ENCODE data around the gene SOX13. TPM values are rescaled to one million over a fixed set of nuclear protein-coding genes. Genes with fewer than 3 reads are reported as not detected.

Gene SOX13
- polyA plus RNA-seq, 1 donor from 2014 or later, result 0.33 TPM

- Mint-ChIP-seq H3K4me1 (peaks cover 0 to 4% (median 0%) of the 10 kb centered on the region in 3 donors), H3K4me3 (peak overlapping the region; percentile 68 to 94 (median 72)), H3K27me3 (peaks cover 24% of the 10 kb centered on the region), H3K36me3 (peaks cover 2% of the 10 kb centered on the region), H3K9me3 (no peaks in the 10 kb centered on the region), H3K27ac (no peak overlapping the region)
These were observed 78.0 kb downstream of the SOX13 start for GRCh38 chr1:204150702-204151551.

- Mint-ChIP-seq H3K9me3 (no peaks in the 10 kb centered on the region), H3K27me3 (peaks cover 22% of the 10 kb centered on the region), H3K27ac (peak within 1 kb of the TSS in 1 of 3 donors; percentile 52), H3K36me3 (peaks cover 2% of the 10 kb centered on the region), H3K4me1 (peaks cover 0 to 4% (median 0%) of the 10 kb centered on the region in 3 donors), H3K4me3 (peak within 1 kb of the TSS; percentile 70 to 94 (median 80))
These were observed 78.8 kb downstream of the SOX13 start, which contains the start of gene ETNK2 for GRCh38 chr1:204151552-204152309. Gene ETNK2 (minus strand): TSS chr1:204152044. CDS start chr1:204151852, 192 bp downstream.

- peaks cover 0 to 4% (median 0%) of the 10 kb centered on the region in 3 donors for H3K4me1 Mint-ChIP-seq
- H3K27me3 Mint-ChIP-seq, result peaks cover 26% of the 10 kb centered on the region
- H3K36me3 Mint-ChIP-seq, result peaks cover 2% of the 10 kb centered on the region
- no peaks in the 10 kb centered on the region for H3K9me3 Mint-ChIP-seq
- H3K27ac Mint-ChIP-seq, result peak overlapping the region in 1 of 3 donors; percentile 52
- H3K4me3 Mint-ChIP-seq, result peak overlapping the region; percentile 70 to 89 (median 80)
These were observed 79.6 kb downstream of the SOX13 start for GRCh38 chr1:204152310-204153044.

GRCh38 chr1:204153667-204154066 is 80.8 kb downstream of the SOX13 start:
- Mint-ChIP-seq H3K4me1 (peaks cover 0 to 4% (median 0%) of the 10 kb centered on the region in 3 donors), H3K4me3 (peak overlapping the region in 2 of 4 donors; percentile 8 to 44), H3K27ac (no peak overlapping the region), H3K9me3 (no peaks in the 10 kb centered on the region), H3K36me3 (peaks cover 2% of the 10 kb centered on the region), H3K27me3 (peaks cover 26% of the 10 kb centered on the region)

- Mint-ChIP-seq H3K4me3 (peak overlapping the region in 1 of 4 donors; percentile 8), H3K9me3 (no peaks in the 10 kb centered on the region), H3K27me3 (peaks cover 27% of the 10 kb centered on the region), H3K36me3 (peaks cover 2% of the 10 kb centered on the region), H3K4me1 (peaks cover 0 to 2% (median 0%) of the 10 kb centered on the region in 3 donors), H3K27ac (no peak overlapping the region)
These were observed 81.8 kb downstream of the SOX13 start for GRCh38 chr1:204154568-204155255.

GRCh38 chr1:204155881-204156280 is 83.0 kb downstream of the SOX13 start:
- H3K9me3 Mint-ChIP-seq, result no peaks in the 10 kb centered on the region
- peaks cover 31% of the 10 kb centered on the region for H3K27me3 Mint-ChIP-seq
- H3K36me3 Mint-ChIP-seq, result peaks cover 2% of the 10 kb centered on the region
- no peak overlapping the region for H3K4me3 Mint-ChIP-seq
- peaks cover 0 to 2% (median 0%) of the 10 kb centered on the region in 3 donors for H3K4me1 Mint-ChIP-seq
- H3K27ac Mint-ChIP-seq, result no peak overlapping the region

- peaks cover 0 to 2% (median 0%) of the 10 kb centered on the region in 3 donors for H3K4me1 Mint-ChIP-seq
- H3K9me3 Mint-ChIP-seq, result no peaks in the 10 kb centered on the region
- H3K36me3 Mint-ChIP-seq, result peaks cover 2% of the 10 kb centered on the region
- H3K27me3 Mint-ChIP-seq, result peaks cover 27% of the 10 kb centered on the region
- no peak overlapping the region for H3K27ac Mint-ChIP-seq
- peak overlapping the region in 1 of 4 donors; percentile 6 for H3K4me3 Mint-ChIP-seq
These were observed 85.0 kb downstream of the SOX13 start for GRCh38 chr1:204157962-204158361.

GRCh38 chr1:204161609-204162493 is 88.9 kb downstream of the SOX13 start:
- Mint-ChIP-seq H3K36me3 (peaks cover 1% of the 10 kb centered on the region), H3K4me1 (peaks cover 0 to 2% (median 0%) of the 10 kb centered on the region in 3 donors), H3K27me3 (peaks cover 20% of the 10 kb centered on the region), H3K4me3 (no peak overlapping the region), H3K9me3 (peaks cover 0 to 1% (median 0%) of the 10 kb centered on the region in 3 donors), H3K27ac (no peak overlapping the region)

- H3K9me3 Mint-ChIP-seq, result peaks cover 0 to 1% (median under 1%) of the 10 kb centered on the region in 3 donors
- no peak overlapping the region for H3K27ac Mint-ChIP-seq
- H3K4me1 Mint-ChIP-seq, result peaks cover 0 to 2% (median 0%) of the 10 kb centered on the region in 3 donors
- H3K27me3 Mint-ChIP-seq, result peaks cover 20% of the 10 kb centered on the region
- peaks cover 1% of the 10 kb centered on the region for H3K36me3 Mint-ChIP-seq
- H3K4me3 Mint-ChIP-seq, result no peak overlapping the region
These were observed 89.7 kb downstream of the SOX13 start for GRCh38 chr1:204162494-204163074.

GRCh38 chr1:204166219-204166618 is 93.3 kb downstream of the SOX13 start, which contains the start of gene REN:
Gene REN (minus strand): TSS chr1:204166337. CDS start chr1:204166293, 44 bp downstream.
- H3K27ac Mint-ChIP-seq, result no peak within 1 kb of the TSS
- H3K36me3 Mint-ChIP-seq, result peaks cover 1% of the 10 kb centered on the region
- peaks cover 14% of the 10 kb centered on the region for H3K27me3 Mint-ChIP-seq
- peaks cover 3 to 18% (median 9%) of the 10 kb centered on the region in 3 donors for H3K9me3 Mint-ChIP-seq
- H3K4me1 Mint-ChIP-seq, result peaks cover 0 to 2% (median 0%) of the 10 kb centered on the region in 3 donors
- H3K4me3 Mint-ChIP-seq, result no peak within 1 kb of the TSS

- Mint-ChIP-seq H3K36me3 (peaks cover 1% of the 10 kb centered on the region), H3K4me3 (no peak overlapping the region), H3K9me3 (peaks cover 6 to 28% (median 11%) of the 10 kb centered on the region in 3 donors), H3K4me1 (no peaks in the 10 kb centered on the region), H3K27me3 (peaks cover 10% of the 10 kb centered on the region), H3K27ac (no peak overlapping the region)
These were observed 94.8 kb downstream of the SOX13 start for GRCh38 chr1:204167730-204168129.

- peaks cover 7 to 33% (median 11%) of the 10 kb centered on the region in 3 donors for H3K9me3 Mint-ChIP-seq
- peak overlapping the region in 1 of 4 donors; percentile 34 for H3K4me3 Mint-ChIP-seq
- H3K27me3 Mint-ChIP-seq, result peaks cover 15% of the 10 kb centered on the region
- H3K27ac Mint-ChIP-seq, result no peak overlapping the region
- no peaks in the 10 kb centered on the region for H3K4me1 Mint-ChIP-seq
- peaks cover 1% of the 10 kb centered on the region for H3K36me3 Mint-ChIP-seq
These were observed 96.9 kb downstream of the SOX13 start for GRCh38 chr1:204169858-204170257.

Measured in IgD-negative memory B cell (primary cell).